ENCODE results near the gene PARK7.
"Not testable (repeated sequence)": the region's sequence is repeated elsewhere in the genome, so short reads cannot be mapped to it uniquely, and the experiment has no call there.

DNA sequence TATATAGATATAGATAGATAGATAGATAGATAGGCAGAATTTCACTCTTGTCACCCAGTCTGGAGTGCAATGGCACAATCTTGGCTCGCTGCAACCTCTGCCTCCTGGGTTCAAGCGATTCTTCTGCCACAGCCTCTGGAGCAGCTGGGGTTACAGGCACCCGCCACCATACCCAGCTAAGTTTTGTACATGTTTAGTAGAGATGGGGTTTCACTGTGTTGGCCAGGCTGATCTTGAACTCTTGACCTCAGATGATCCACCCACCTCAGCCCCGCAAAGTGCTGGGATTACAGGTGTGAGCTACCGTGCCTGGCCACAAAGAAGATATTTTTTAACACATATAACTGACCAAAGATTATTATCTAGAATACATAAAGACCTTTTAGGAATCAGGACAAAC is 43.5 kb upstream of the PARK7 start:
- TF ChIP-seq, protein P1, sequence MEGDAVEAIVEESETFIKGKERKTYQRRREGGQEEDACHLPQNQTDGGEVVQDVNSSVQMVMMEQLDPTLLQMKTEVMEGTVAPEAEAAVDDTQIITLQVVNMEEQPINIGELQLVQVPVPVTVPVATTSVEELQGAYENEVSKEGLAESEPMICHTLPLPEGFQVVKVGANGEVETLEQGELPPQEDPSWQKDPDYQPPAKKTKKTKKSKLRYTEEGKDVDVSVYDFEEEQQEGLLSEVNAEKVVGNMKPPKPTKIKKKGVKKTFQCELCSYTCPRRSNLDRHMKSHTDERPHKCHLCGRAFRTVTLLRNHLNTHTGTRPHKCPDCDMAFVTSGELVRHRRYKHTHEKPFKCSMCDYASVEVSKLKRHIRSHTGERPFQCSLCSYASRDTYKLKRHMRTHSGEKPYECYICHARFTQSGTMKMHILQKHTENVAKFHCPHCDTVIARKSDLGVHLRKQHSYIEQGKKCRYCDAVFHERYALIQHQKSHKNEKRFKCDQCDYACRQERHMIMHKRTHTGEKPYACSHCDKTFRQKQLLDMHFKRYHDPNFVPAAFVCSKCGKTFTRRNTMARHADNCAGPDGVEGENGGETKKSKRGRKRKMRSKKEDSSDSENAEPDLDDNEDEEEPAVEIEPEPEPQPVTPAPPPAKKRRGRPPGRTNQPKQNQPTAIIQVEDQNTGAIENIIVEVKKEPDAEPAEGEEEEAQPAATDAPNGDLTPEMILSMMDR (IDR thresholded peaks at IDR 0.05): not testable (repeated sequence)
- not testable (repeated sequence) for TF ChIP-seq POLR2A (IDR thresholded peaks at IDR 0.05)

Measured in right lobe of liver (tissue), 4 donors.